HepG2 (cell line): ENCODE data around the gene TLE7. TPM values are rescaled to one million over a fixed set of nuclear protein-coding genes. Genes with fewer than 3 reads are reported as not detected.

Experiments
- FOSL1 ChIP-seq: sonication (generic); formaldehyde crosslinking; IDR thresholded peaks from 2 replicates; pipeline ENCODE4 v1.9.0; 2021; ENCODE audit warnings: missing genetic modification reagents, borderline replicate concordance
- JUND ChIP-seq: sonication (generic); formaldehyde crosslinking; IDR thresholded peaks from 2 replicates; pipeline ENCODE4 v1.8.0; 2022; ENCODE audit warnings: mild to moderate bottlenecking, missing genetic modification reagents
- RAD21 ChIP-seq: fragments of 450-650 bp; formaldehyde crosslinking; IDR thresholded peaks from 2 replicates; pipeline ENCODE4 v1.5.0; 2020; ENCODE audit warnings: mild to moderate bottlenecking
- RAD51 ChIP-seq: fragments of 450-650 bp; IDR thresholded peaks from 2 replicates; pipeline ENCODE4 v1.6.1; 2016; ENCODE audit warnings: borderline replicate concordance
- TBX2 ChIP-seq: sonication (generic); formaldehyde crosslinking; IDR thresholded peaks from 2 replicates; pipeline ENCODE4 v1.5.0; 2020; ENCODE audit warnings: missing genetic modification reagents, mild to moderate bottlenecking, borderline replicate concordance
- TGIF2 ChIP-seq: IDR thresholded peaks from 2 replicates; pipeline ENCODE4 v1.6.1; 2016; ENCODE audit warnings: control low read depth, missing compliant biosample characterization
- ZBED4 ChIP-seq: sonication (generic); formaldehyde crosslinking; IDR thresholded peaks from 2 replicates; pipeline ENCODE4 v1.4.0; 2020; ENCODE audit warnings: missing genetic modification reagents, borderline replicate concordance
- ZNF577 ChIP-seq: sonication (generic); formaldehyde crosslinking; IDR thresholded peaks from 2 replicates; pipeline ENCODE4 v1.4.0; 2020; ENCODE audit warnings: mild to moderate bottlenecking, low read depth, missing genetic modification reagents, borderline replicate concordance
- ZNF605 ChIP-seq: sonication (generic); formaldehyde crosslinking; IDR thresholded peaks from 2 replicates; pipeline ENCODE4 v1.8.0; 2022; ENCODE audit warnings: mild to moderate bottlenecking, missing genetic modification reagents
- ZNF646 ChIP-seq: sonication (generic); formaldehyde crosslinking; IDR thresholded peaks from 2 replicates; pipeline ENCODE4 v1.9.0; 2021; ENCODE audit warnings: mild to moderate bottlenecking, missing genetic modification reagents
- polyA plus RNA-seq, 8 experiments: library from polyadenylated mRNA; depleted of rRNA in 3 of 8; stranded (reverse) in 7 of 8; unstranded in 1 of 8; fragments of >200 nt; fragmentation: Illumina TruSeq in 4 of 8; extraction: Trizol in 4 of 8; gene quantifications; 2 replicates each; pipeline versions ENCODE4 v1.2.1 to v1.2.3, GENCODE V29; 2011 to 2016; ENCODE audit warnings: low read depth in 4 of 8, missing spikeins in 1 of 8, mixed read lengths in 1 of 8; ENCODE audit not compliant: insufficient read depth in 1 of 8
- total RNA-seq, 5 experiments: library from RNA; depleted of rRNA; stranded (reverse); fragments of >200 nt; fragmentation: Illumina TruSeq; extraction: Trizol; gene quantifications; 2 replicates each; pipeline ENCODE4 v1.2.3, GENCODE V29; 2016; ENCODE audit warnings: low read depth in 1 of 5
- TF ChIP-seq, protein P1 (sequence below): IDR thresholded peaks from 2 replicates; pipeline ENCODE4 v1.6.1; 2016; ENCODE audit warnings: control low read depth
- TF ChIP-seq, protein P2 (sequence below): sonication (generic); formaldehyde crosslinking; IDR thresholded peaks from 2 replicates; pipeline ENCODE4 v1.8.1; 2023; ENCODE audit warnings: mild to moderate bottlenecking, missing genetic modification reagents
- TF ChIP-seq, protein P3 (sequence below): sonication (generic); formaldehyde crosslinking; IDR thresholded peaks from 2 replicates; pipeline ENCODE4 v1.9.0; 2022; ENCODE audit warnings: low read depth, missing genetic modification reagents

Gene TLE7
- total and polyA plus RNA-seq, 2 of the 13 experiments (the other 11 are each of a cell fraction or from before 2014, with no cell fraction given), result not detected

DNA sequence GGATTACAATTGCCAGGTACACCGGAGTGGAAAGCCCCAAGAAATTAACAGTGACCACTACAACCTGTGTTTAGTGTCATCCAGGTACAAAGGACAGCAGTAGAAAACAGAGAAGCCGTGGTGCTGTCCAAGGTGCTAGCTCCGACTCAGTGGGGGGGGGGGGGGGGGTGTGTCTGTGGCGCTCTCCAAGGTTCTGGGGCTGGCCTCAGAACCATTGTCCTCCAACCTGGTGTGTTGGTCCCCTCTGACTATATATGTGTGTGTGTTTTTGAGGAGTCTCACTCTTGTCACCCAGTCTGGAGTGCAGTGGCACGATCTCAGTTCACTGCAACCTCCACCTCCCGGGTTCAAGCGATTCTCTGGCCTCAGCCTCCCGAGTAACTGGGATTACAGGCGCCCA lies 26.0 kb upstream of the TLE7 start (continued):
- 0 out of 2 replicates have a peak, but pooled peaks have one; percentile 24 for TF ChIP-seq ZNF646
- 0 out of 2 replicates have a peak, but pooled peaks have one; percentile 10 for TF ChIP-seq RAD21
- TF ChIP-seq TBX2, result peak; percentile 79; the same call in 1 of the 2 replicates
- TF ChIP-seq ZBED4 (CRISPR knock-in tag), result peak; percentile 85; the same call in 1 of the 2 replicates
- TF ChIP-seq, protein P1, sequence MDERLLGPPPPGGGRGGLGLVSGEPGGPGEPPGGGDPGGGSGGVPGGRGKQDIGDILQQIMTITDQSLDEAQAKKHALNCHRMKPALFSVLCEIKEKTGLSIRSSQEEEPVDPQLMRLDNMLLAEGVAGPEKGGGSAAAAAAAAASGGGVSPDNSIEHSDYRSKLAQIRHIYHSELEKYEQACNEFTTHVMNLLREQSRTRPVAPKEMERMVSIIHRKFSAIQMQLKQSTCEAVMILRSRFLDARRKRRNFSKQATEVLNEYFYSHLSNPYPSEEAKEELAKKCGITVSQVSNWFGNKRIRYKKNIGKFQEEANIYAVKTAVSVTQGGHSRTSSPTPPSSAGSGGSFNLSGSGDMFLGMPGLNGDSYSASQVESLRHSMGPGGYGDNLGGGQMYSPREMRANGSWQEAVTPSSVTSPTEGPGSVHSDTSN (CRISPR knock-in tag), result no peak
- peak; percentile 97 for TF ChIP-seq ZNF605 (CRISPR knock-in tag)
- no peak for TF ChIP-seq JUND (CRISPR knock-in tag)
- TF ChIP-seq, protein P2, sequence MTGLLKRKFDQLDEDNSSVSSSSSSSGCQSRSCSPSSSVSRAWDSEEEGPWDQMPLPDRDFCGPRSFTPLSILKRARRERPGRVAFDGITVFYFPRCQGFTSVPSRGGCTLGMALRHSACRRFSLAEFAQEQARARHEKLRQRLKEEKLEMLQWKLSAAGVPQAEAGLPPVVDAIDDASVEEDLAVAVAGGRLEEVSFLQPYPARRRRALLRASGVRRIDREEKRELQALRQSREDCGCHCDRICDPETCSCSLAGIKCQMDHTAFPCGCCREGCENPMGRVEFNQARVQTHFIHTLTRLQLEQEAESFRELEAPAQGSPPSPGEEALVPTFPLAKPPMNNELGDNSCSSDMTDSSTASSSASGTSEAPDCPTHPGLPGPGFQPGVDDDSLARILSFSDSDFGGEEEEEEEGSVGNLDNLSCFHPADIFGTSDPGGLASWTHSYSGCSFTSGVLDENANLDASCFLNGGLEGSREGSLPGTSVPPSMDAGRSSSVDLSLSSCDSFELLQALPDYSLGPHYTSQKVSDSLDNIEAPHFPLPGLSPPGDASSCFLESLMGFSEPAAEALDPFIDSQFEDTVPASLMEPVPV, result peak; percentile 57; the same call in 1 of the 2 replicates
- TF ChIP-seq TGIF2 (CRISPR knock-in tag), result peak; percentile 99
- TF ChIP-seq ZNF577 (CRISPR knock-in tag), result 0 out of 2 replicates have a peak, but pooled peaks have one; percentile 74
- TF ChIP-seq, protein P3, sequence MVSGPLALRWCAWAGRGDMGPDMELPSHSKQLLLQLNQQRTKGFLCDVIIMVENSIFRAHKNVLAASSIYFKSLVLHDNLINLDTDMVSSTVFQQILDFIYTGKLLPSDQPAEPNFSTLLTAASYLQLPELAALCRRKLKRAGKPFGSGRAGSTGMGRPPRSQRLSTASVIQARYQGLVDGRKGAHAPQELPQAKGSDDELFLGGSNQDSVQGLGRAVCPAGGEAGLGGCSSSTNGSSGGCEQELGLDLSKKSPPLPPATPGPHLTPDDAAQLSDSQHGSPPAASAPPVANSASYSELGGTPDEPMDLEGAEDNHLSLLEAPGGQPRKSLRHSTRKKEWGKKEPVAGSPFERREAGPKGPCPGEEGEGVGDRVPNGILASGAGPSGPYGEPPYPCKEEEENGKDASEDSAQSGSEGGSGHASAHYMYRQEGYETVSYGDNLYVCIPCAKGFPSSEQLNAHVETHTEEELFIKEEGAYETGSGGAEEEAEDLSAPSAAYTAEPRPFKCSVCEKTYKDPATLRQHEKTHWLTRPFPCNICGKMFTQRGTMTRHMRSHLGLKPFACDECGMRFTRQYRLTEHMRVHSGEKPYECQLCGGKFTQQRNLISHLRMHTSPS (CRISPR knock-in tag), result no peak
- peak; percentile 54; the same call in 1 of the 2 replicates for TF ChIP-seq FOSL1 (CRISPR knock-in tag)
- TF ChIP-seq RAD51, result no peak
